Retinal pigment epithelial cell (primary cell): ENCODE results near the gene MAP3K7CL.
"Not testable (repeated sequence)": the region's sequence is repeated elsewhere in the genome, so short reads cannot be mapped to it uniquely, and the experiment has no call there.

Source experiments
- DNase-seq: peaks from one replicate; pipeline ENCODE4 v3.0.0-alpha.2; 2010; ENCODE audit warnings: low read depth
- H3K4me3 ChIP-seq: 2 replicates; pipeline ENCODE4 v1.5.1; 2011; ENCODE audit warnings: mild to moderate bottlenecking, low read length, control low read depth, moderate library complexity
- CTCF ChIP-seq: conservative IDR thresholded peaks from 2 replicates; pipeline ENCODE4 v1.5.1; 2011; ENCODE audit warnings: low read depth, low read length, control low read depth, inconsistent platforms

Gene MAP3K7CL

GRCh38 chr21:29155933-29156260, 25.5 kb downstream of the MAP3K7CL start:
- DNase-seq, result no peak
- no peak overlapping the region for H3K4me3 ChIP-seq
- no peak for TF ChIP-seq CTCF

GRCh38 chr21:29157080-29157479, 26.6 kb downstream of the MAP3K7CL start:
- TF ChIP-seq CTCF, result no peak
- no peak overlapping the region for H3K4me3 ChIP-seq
- DNase-seq, result no peak

- no peak overlapping the region for H3K4me3 ChIP-seq
- no peak for DNase-seq
- no peak for TF ChIP-seq CTCF
These were observed 29.4 kb downstream of the MAP3K7CL start for GRCh38 chr21:29159842-29160241.

GRCh38 chr21:29162825-29163224, 32.4 kb downstream of the MAP3K7CL start:
- peak; percentile 78 for DNase-seq
- H3K4me3 ChIP-seq, result not testable (repeated sequence)

- no peak overlapping the region for H3K4me3 ChIP-seq
- DNase-seq, result no peak
- TF ChIP-seq CTCF, result no peak
These were observed 33.1 kb downstream of the MAP3K7CL start for GRCh38 chr21:29163341-29164115.

GRCh38 chr21:29164323-29164942, 34.0 kb downstream of the MAP3K7CL start:
- H3K4me3 ChIP-seq, result no peak overlapping the region
- DNase-seq, result no peak
- TF ChIP-seq CTCF, result peak; percentile 76

- TF ChIP-seq CTCF, result no peak
- no peak overlapping the region for H3K4me3 ChIP-seq
- DNase-seq, result no peak
These were observed 35.9 kb downstream of the MAP3K7CL start for GRCh38 chr21:29166323-29166722.
